Lower leg skin (tissue), 3 donors: ENCODE measurements around the gene TMEM134.

ENCODE experiments used
- CTCF ChIP-seq, 3 donors: fragments of 450-650 bp; IDR thresholded peaks; one replicate each; pipeline ENCODE4 v1.5.1; 2016; ENCODE audit warnings: antibody characterized with exemption in 3 of 3, mild to moderate bottlenecking in 3 of 3, moderate library complexity in 2 of 3
- POLR2A ChIP-seq, 2 donors: fragments of 450-650 bp; IDR thresholded peaks; one replicate each; pipeline ENCODE4 v1.6.1; 2016 to 2017; ENCODE audit warnings: antibody characterized with exemption in 2 of 2, mild to moderate bottlenecking in 1 of 2, moderate library complexity in 1 of 2

- TF ChIP-seq POLR2A (IDR thresholded peaks at IDR 0.05) (no peak), CTCF (IDR thresholded peaks at IDR 0.05) (no peak)
Measured at GRCh38 chr11:67492069-67492727, 23.1 kb upstream of the TMEM134 start.
